ENCODE results near the gene MRPL14. TPM values are rescaled to one million over a fixed set of nuclear protein-coding genes. Genes with fewer than 3 reads are reported as not detected.
A peak's percentile ranks its signal among the peaks of the same experiment; 100 is the strongest.

Gene MRPL14
- total and polyA plus RNA-seq, 9 of the 15 experiments (the other 6 are each of a cell fraction or from before 2014, with no cell fraction given) = 126 to 424 (median 165) TPM

- Histone ChIP-seq H3K36me3 (ENCODE audit: control insufficient read depth, insufficient read depth, low read length) (peaks cover 59% of the 10 kb centered on the region), H3K4me2 (ENCODE audit: insufficient read depth, low read length) (no peak overlapping the region), H3K27ac (ENCODE audit: extremely low read depth, low read depth, low read length) (peak overlapping the region; percentile 66; the same call in 2 of the 3 replicates), H4K20me1 (replicated peaks; ENCODE audit: control insufficient read depth, insufficient read depth, low read length) (no peaks in the 10 kb centered on the region), H3K4me3 (no peak overlapping the region), H3K27me3 (ENCODE audit: control insufficient read depth in 2 of 2, insufficient read depth in 2 of 2, low read length in 2 of 2) (no peaks in the 10 kb centered on the region), H3K4me1 (replicated peaks in 1 of 2; ENCODE audit: control insufficient read depth in 2 of 2, insufficient read depth in 2 of 2, low read length in 2 of 2) (peaks cover 43 to 66% of the 10 kb centered on the region in 2 experiments), H3K9me3 (replicated peaks; ENCODE audit: control insufficient read depth, insufficient read depth, low read depth, low read length) (no peaks in the 10 kb centered on the region), H3K9me1 (ENCODE audit: control insufficient read depth, insufficient read depth, low read length) (no peaks in the 10 kb centered on the region), H2AFZ (ENCODE audit: low read depth, low read length) (no peak overlapping the region), H3K9ac (ENCODE audit: insufficient read depth in 1 of 2, low read depth in 2 of 2, low read length in 2 of 2) (peak overlapping the region in 1 of 2 experiments; percentile 74; a peak in 1 of 4 replicates), H3K79me2 (ENCODE audit: control insufficient read depth, insufficient read depth, low read length) (peaks cover 44% of the 10 kb centered on the region)
- ChIA-PET POLR2A (interaction anchor here (0.5 to 2.6 kb wide), 7 partner anchors 9 to 466 kb away, joined by 3 to 13 read pairs (median 4); partner anchors contain the start of gene HSP90AB1), CTCF (ENCODE audit: low intra/inter-chr PET ratio) (no interaction called here)
- in situ Hi-C loops (cut with MboI) = no loop called here
- no TSS peak for BruUV-seq (replicated peaks)
- TF ChIP-seq SIN3B (IDR thresholded peaks at IDR 0.05; ENCODE audit: low read depth) (no peak), USF1 (CRISPR knock-in tag; IDR thresholded peaks at IDR 0.05) (0 out of 2 replicates have a peak, but pooled peaks have one; percentile 8)
- FAIRE-seq = no peak
- DNase-seq (ENCODE audit: extremely low read depth in 1 of 4, low spot score in 3 of 4) = no peak
- ATAC-seq = no peak
- intact Hi-C loops (cut with micrococcal nuclease) = no loop called here
- 91% methylated on average over 9 of the region's 10 CpGs for WGBS (ENCODE audit: insufficient coverage, low coverage, missing lambda C conversion rate)
These were observed 8.0 kb upstream of the MRPL14 start for GRCh38 chr6:44135173-44135758.

Data from K562 (cell line).